ENCODE results near the gene NOSTRIN.
A peak's percentile ranks its signal among the peaks of the same experiment; 100 is the strongest.

The NOSTRIN gene

GRCh38 chr2:168890006-168890782, 87.8 kb downstream of the NOSTRIN start, which contains the start of gene SPC25:
Gene SPC25 (minus strand): TSS chr2:168890430. CDS start chr2:168889519, 911 bp downstream.
- H3K27ac ChIP-seq (ENCODE audit: low read depth, low read length) = peak within 1 kb of the TSS; percentile 56
- peak within 1 kb of the TSS; percentile 94 for H3K4me3 ChIP-seq (ENCODE audit: insufficient read depth, low read length, poor library complexity, severe bottlenecking)
- no peaks in the 10 kb centered on the region for H3K9me2 ChIP-seq (replicated peaks; ENCODE audit: insufficient read depth, low read length)
- peak within 1 kb of the TSS; percentile 95 for H3K9ac ChIP-seq (ENCODE audit: low read length)
- no peaks in the 10 kb centered on the region for H3K27me3 ChIP-seq (ENCODE audit: low read length)
- H4K20me1 ChIP-seq (ENCODE audit: low read depth, low read length) = no peaks in the 10 kb centered on the region
- H3K4me2 ChIP-seq (ENCODE audit: low read depth, low read length, poor library complexity, severe bottlenecking) = peak within 1 kb of the TSS; percentile 78
- peaks cover 4% of the 10 kb centered on the region; the same call in 1 of the 2 replicates for H3K36me3 ChIP-seq (ENCODE audit: low read length)
- peak within 1 kb of the TSS; percentile 96 for H2AFZ ChIP-seq (ENCODE audit: low read depth, low read length, severe bottlenecking)
- no peaks in the 10 kb centered on the region for H3F3A ChIP-seq (ENCODE audit: insufficient read depth)
- H3K79me2 ChIP-seq (ENCODE audit: insufficient read depth, low read length) = peaks cover 32% of the 10 kb centered on the region
- no peaks in the 10 kb centered on the region for H3K9me3 ChIP-seq (ENCODE audit: insufficient read depth, low read length)
- TF ChIP-seq, protein P1, sequence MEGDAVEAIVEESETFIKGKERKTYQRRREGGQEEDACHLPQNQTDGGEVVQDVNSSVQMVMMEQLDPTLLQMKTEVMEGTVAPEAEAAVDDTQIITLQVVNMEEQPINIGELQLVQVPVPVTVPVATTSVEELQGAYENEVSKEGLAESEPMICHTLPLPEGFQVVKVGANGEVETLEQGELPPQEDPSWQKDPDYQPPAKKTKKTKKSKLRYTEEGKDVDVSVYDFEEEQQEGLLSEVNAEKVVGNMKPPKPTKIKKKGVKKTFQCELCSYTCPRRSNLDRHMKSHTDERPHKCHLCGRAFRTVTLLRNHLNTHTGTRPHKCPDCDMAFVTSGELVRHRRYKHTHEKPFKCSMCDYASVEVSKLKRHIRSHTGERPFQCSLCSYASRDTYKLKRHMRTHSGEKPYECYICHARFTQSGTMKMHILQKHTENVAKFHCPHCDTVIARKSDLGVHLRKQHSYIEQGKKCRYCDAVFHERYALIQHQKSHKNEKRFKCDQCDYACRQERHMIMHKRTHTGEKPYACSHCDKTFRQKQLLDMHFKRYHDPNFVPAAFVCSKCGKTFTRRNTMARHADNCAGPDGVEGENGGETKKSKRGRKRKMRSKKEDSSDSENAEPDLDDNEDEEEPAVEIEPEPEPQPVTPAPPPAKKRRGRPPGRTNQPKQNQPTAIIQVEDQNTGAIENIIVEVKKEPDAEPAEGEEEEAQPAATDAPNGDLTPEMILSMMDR (IDR thresholded peaks at IDR 0.05; ENCODE audit: insufficient read depth, low read length, poor library complexity, severe bottlenecking) = no peak
- TF ChIP-seq EZH2phosphoT487 (conservative IDR thresholded peaks at IDR 0.05; ENCODE audit: low read length) = no peak

DNA sequence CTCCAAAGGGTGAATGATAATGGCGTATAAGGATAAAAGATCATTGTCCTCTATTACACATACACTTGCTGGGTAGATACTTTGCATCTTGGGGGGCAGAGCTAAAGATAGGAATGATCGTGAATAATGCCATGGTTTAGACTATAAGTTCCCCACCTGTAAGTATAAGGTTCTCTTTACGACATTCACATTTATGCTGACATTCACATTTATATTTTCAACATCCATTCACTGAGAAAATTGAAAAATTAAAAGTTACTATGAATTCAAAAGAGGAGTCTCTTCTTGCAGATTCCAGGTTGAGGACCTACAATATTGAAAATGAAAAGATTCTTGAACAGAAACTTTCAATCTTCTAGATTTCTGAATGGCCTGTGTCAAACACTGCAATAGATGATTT, 89.9 kb downstream of the NOSTRIN start:
- Histone ChIP-seq H3K27me3 (ENCODE audit: low read length) (no peaks in the 10 kb centered on the region), H3F3A (ENCODE audit: insufficient read depth) (no peaks in the 10 kb centered on the region), H3K9ac (ENCODE audit: low read length) (no peak overlapping the region), H3K36me3 (ENCODE audit: low read length) (peaks cover 4% of the 10 kb centered on the region; the same call in 1 of the 2 replicates), H3K4me3 (ENCODE audit: insufficient read depth, low read length, poor library complexity, severe bottlenecking) (no peak overlapping the region), H3K9me2 (replicated peaks; ENCODE audit: insufficient read depth, low read length) (no peaks in the 10 kb centered on the region), H3K27ac (ENCODE audit: low read depth, low read length) (no peak overlapping the region), H3K4me2 (ENCODE audit: low read depth, low read length, poor library complexity, severe bottlenecking) (no peak overlapping the region), H4K20me1 (ENCODE audit: low read depth, low read length) (no peaks in the 10 kb centered on the region), H2AFZ (ENCODE audit: low read depth, low read length, severe bottlenecking) (no peak overlapping the region), H3K79me2 (ENCODE audit: insufficient read depth, low read length) (peaks cover 20% of the 10 kb centered on the region), H3K9me3 (ENCODE audit: insufficient read depth, low read length) (no peaks in the 10 kb centered on the region)
- TF ChIP-seq EZH2phosphoT487 (conservative IDR thresholded peaks at IDR 0.05; ENCODE audit: low read length) = no peak
- TF ChIP-seq, protein P1 (IDR thresholded peaks at IDR 0.05; ENCODE audit: insufficient read depth, low read length, poor library complexity, severe bottlenecking) = no peak

DNA sequence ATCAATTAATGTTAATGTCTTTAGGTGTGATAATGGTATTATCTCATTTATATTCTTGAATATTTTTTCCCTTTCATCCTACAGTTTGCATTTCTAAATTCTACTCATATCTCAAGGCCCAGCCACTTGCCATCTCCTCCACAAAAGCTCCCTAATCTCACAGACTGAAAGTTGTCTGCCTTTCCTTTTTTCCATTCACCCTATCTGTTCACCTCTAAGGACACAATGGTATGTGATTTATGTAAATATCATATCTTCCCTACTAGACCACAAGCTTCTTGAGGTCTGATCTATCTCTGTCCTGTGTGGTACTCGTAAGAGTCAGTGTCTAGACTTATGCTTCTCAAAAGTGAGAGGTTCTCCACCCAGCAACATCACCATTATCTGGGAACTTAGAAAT, 91.7 kb downstream of the NOSTRIN start:
- Histone ChIP-seq H3K9me2 (replicated peaks; ENCODE audit: insufficient read depth, low read length) (no peaks in the 10 kb centered on the region), H4K20me1 (ENCODE audit: low read depth, low read length) (no peaks in the 10 kb centered on the region), H3K27me3 (ENCODE audit: low read length) (no peaks in the 10 kb centered on the region), H3K36me3 (ENCODE audit: low read length) (no peaks in the 10 kb centered on the region; the same call in 1 of the 2 replicates), H3K79me2 (ENCODE audit: insufficient read depth, low read length) (peaks cover 11% of the 10 kb centered on the region), H3K9me3 (ENCODE audit: insufficient read depth, low read length) (no peaks in the 10 kb centered on the region), H3K27ac (ENCODE audit: low read depth, low read length) (no peak overlapping the region), H3K9ac (ENCODE audit: low read length) (no peak overlapping the region), H3F3A (ENCODE audit: insufficient read depth) (no peaks in the 10 kb centered on the region), H3K4me3 (ENCODE audit: insufficient read depth, low read length, poor library complexity, severe bottlenecking) (no peak overlapping the region), H3K4me2 (ENCODE audit: low read depth, low read length, poor library complexity, severe bottlenecking) (no peak overlapping the region), H2AFZ (ENCODE audit: low read depth, low read length, severe bottlenecking) (no peak overlapping the region)
- no peak for TF ChIP-seq EZH2phosphoT487 (conservative IDR thresholded peaks at IDR 0.05; ENCODE audit: low read length)
- TF ChIP-seq, protein P1 (IDR thresholded peaks at IDR 0.05; ENCODE audit: insufficient read depth, low read length, poor library complexity, severe bottlenecking) = no peak

Measured in SU-DHL-6 (cell line).